OCI-LY7 (cell line): Measurements from ENCODE around the gene APOBEC4. TPM values are rescaled to one million over a fixed set of nuclear protein-coding genes. Genes with fewer than 3 reads are reported as not detected.
A peak's percentile ranks its signal among the peaks of the same experiment; 100 is the strongest.
"Not testable (repeated sequence)": the region's sequence is repeated elsewhere in the genome, so short reads cannot be mapped to it uniquely, and the experiment has no call there.

Experiments
- BruUV-seq: library from RNA; stranded (reverse); fragments of 400-500 nt; replicated peaks from 2 replicates; lab custom pipeline; 2021; lab: Mats Ljungman, UMichigan
- CTCF ChIA-PET: fragments of 300-600 bp; sonication (Branson Sonifier 250); formaldehyde crosslinking; loops from one replicate; lab custom pipeline; 2022; ENCODE audit warnings: antibody characterized with exemption; ENCODE audit not compliant: unreplicated experiment; lab: Charles Lee
- POLR2A ChIA-PET: fragments of 300-600 bp; sonication (Branson Sonifier 250); formaldehyde crosslinking; loops from one replicate; lab custom pipeline; 2022; ENCODE audit warnings: antibody characterized with exemption; lab: Charles Lee
- DNase-seq: peaks from one replicate; pipeline ENCODE4 v3.0.0-alpha.2; 2015; ENCODE audit warnings: low spot score
- H2AFZ ChIP-seq: fragments of 200-600 bp; sonication (generic), shearing (Covaris generic); 2 replicates; pipeline ENCODE4 v1.6.1; 2014; ENCODE audit warnings: mild to moderate bottlenecking, antibody characterized with exemption, low read length, moderate library complexity
- H3K27ac ChIP-seq: fragments of 200-600 bp; sonication (generic); 2 replicates; pipeline ENCODE4 v1.5.1; 2014; ENCODE audit warnings: mixed run types, low read depth, mild to moderate bottlenecking, moderate library complexity, low read length, inconsistent platforms; ENCODE audit not compliant: poor library complexity, severe bottlenecking
- H3K36me3 ChIP-seq: fragments of 200-600 bp; sonication (generic); 2 replicates; pipeline ENCODE4 v1.6.1; 2014; ENCODE audit warnings: mild to moderate bottlenecking, antibody characterized with exemption, low read length, moderate library complexity, mixed read lengths; ENCODE audit not compliant: insufficient read depth
- H3K4me1 ChIP-seq: fragments of 200-600 bp; sonication (generic); 2 replicates; pipeline ENCODE4 v1.5.1; 2014; ENCODE audit warnings: mild to moderate bottlenecking, low read length; ENCODE audit not compliant: insufficient read depth, poor library complexity, severe bottlenecking
- H3K4me2 ChIP-seq: fragments of 200-600 bp; sonication (generic); 2 replicates; pipeline ENCODE4 v1.6.1; 2014; ENCODE audit warnings: mild to moderate bottlenecking, low read length
- H3K4me3 ChIP-seq: fragments of 200-600 bp; sonication (generic); 2 replicates; pipeline ENCODE4 v1.5.1; 2014; ENCODE audit warnings: mild to moderate bottlenecking, low read depth, low read length; ENCODE audit not compliant: poor library complexity, severe bottlenecking
- H3K79me2 ChIP-seq: fragments of 200-600 bp; sonication (generic); 2 replicates; pipeline ENCODE4 v1.6.1; 2016; ENCODE audit warnings: low read depth, mild to moderate bottlenecking, low read length, moderate library complexity, mixed read lengths; ENCODE audit not compliant: insufficient read depth
- H3K9me2 ChIP-seq: fragments of 200-600 bp; sonication (generic); 2 replicates; pipeline ENCODE4 v1.6.1; 2016; ENCODE audit warnings: mild to moderate bottlenecking, low read length, mixed read lengths; ENCODE audit not compliant: insufficient read depth
- H3K9me3 ChIP-seq: fragments of 200-600 bp; sonication (generic); 2 replicates; pipeline ENCODE4 v1.6.1; 2014; ENCODE audit warnings: mild to moderate bottlenecking, mixed run types, low read length, mixed read lengths
- H4K20me1 ChIP-seq: fragments of 200-600 bp; sonication (generic); 2 replicates; pipeline ENCODE4 v1.6.1; 2014; ENCODE audit warnings: mild to moderate bottlenecking, antibody characterized with exemption, low read length, moderate library complexity, mixed read lengths; ENCODE audit not compliant: insufficient read depth
- CTCF ChIP-seq: fragments of 200-600 bp; sonication (generic); conservative IDR thresholded peaks from 2 replicates; pipeline ENCODE4 v1.5.1; 2014; ENCODE audit warnings: mild to moderate bottlenecking, antibody characterized with exemption, low read length, moderate library complexity, mixed read lengths
- EZH2phosphoT487 ChIP-seq: fragments of 200-600 bp; sonication (generic); IDR thresholded peaks from 2 replicates; pipeline ENCODE4 v1.6.1; 2018; ENCODE audit warnings: low read depth, borderline replicate concordance, mild to moderate bottlenecking, mixed run types, antibody characterized with exemption, low read length, moderate library complexity, mixed read lengths
- intact Hi-C: fragments of 100-400 bp; cut with micrococcal nuclease; formaldehyde crosslinking; loops from one replicate; pipeline ENCODE4 v1.10.0; 2022; ENCODE audit not compliant: unreplicated experiment
- total RNA-seq, 2 experiments: library from RNA; depleted of rRNA in 1 of 2; stranded (reverse); fragments of >200 nt in 1 of 2; shearing (Covaris generic) in 1 of 2; gene quantifications; 2 replicates each; pipeline ENCODE4 v1.2.3, GENCODE V29; 2014 to 2022

APOBEC4 gene
- total RNA-seq, 2 experiments from 2014 or later = not detected

DNA sequence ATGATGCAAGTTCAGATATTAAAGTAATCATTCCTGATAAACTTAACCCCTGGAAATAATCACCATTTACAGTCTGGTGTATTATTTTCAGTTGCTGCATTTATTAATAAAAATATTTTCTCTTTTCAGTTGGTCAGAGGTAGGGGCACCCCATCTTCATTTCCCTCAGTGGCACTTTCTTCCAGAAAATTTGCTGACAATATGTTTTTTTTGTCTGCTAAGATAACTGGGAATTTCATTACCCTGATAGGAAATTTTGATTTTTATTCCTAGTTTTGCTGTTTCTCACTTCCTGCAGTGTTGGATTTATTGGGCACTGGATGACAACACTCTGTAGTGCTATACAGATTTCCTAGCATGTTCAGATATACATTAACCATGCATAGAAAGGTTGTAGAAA, 33.1 kb upstream of the APOBEC4 start:
- Histone ChIP-seq H4K20me1 (no peaks in the 10 kb centered on the region), H3K4me2 (no peak overlapping the region), H3K4me1 (no peaks in the 10 kb centered on the region), H3K9me2 (no peaks in the 10 kb centered on the region), H2AFZ (no peak overlapping the region), H3K4me3 (no peak overlapping the region), H3K9me3 (no peaks in the 10 kb centered on the region), H3K36me3 (no peaks in the 10 kb centered on the region), H3K27ac (no peak overlapping the region), H3K79me2 (no peaks in the 10 kb centered on the region)
- ChIA-PET CTCF (no interaction called here), POLR2A (interaction anchor here (0.7 kb wide), 1 partner anchor 260 kb away, joined by 4 read pairs; no protein-coding TSS in a partner anchor)
- intact Hi-C loops = no loop called here
- TF ChIP-seq EZH2phosphoT487 (no peak), CTCF (no peak)
- no peak for DNase-seq
- BruUV-seq = no TSS peak

DNA sequence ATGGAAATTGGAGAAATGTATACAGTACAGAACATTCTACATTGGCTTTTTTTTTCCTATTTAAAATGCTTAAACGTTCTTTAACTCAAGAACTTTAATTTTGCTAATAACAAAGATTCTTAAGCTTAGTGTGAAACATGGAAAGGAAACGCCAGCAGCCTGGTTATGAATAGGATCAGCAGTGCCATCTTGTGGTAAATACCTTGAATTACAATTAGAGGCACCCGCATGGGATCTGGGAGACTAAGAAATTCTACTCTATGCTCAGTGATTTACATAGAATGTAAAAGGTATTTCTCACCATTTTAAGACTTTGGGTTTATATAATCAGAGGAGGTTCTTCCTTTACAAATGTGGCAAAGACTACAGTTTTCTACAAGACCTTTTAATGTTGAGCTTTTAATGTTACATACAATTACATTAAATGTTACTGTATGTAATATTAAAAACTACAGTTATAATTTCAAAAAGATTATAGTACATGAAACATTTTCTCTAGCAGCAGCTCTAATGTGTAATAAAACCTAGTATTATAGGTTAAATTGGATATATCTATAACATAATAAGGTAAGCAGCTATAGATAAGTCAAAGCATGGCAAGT, 32.1 kb upstream of the APOBEC4 start:
- no peak overlapping the region for H2AFZ ChIP-seq
- no peaks in the 10 kb centered on the region for H3K9me2 ChIP-seq
- H4K20me1 ChIP-seq = no peaks in the 10 kb centered on the region
- H3K4me3 ChIP-seq = no peak overlapping the region
- no peaks in the 10 kb centered on the region for H3K9me3 ChIP-seq
- TF ChIP-seq CTCF = peak; percentile 96
- no peak for TF ChIP-seq EZH2phosphoT487
- no peak overlapping the region for H3K4me2 ChIP-seq
- CTCF ChIA-PET = interaction anchor here (0.6 to 1.5 kb wide), 4 partner anchors 30 to 403 kb away, joined by 3 to 9 read pairs (median 4); partner anchors contain the start of gene APOBEC4
- DNase-seq = peak; percentile 69
- H3K27ac ChIP-seq = no peak overlapping the region
- BruUV-seq = no TSS peak
- H3K4me1 ChIP-seq = no peaks in the 10 kb centered on the region
- POLR2A ChIA-PET = interaction anchor here (0.7 to 1.3 kb wide), 5 partner anchors 10 to 253 kb away, joined by 3 to 4 read pairs (median 3); no protein-coding TSS in a partner anchor
- no peaks in the 10 kb centered on the region for H3K36me3 ChIP-seq
- intact Hi-C loops = loop anchor here (1.0 kb wide), 3 partner anchors 30 to 404 kb away; no protein-coding TSS in a partner anchor
- no peaks in the 10 kb centered on the region for H3K79me2 ChIP-seq

DNA sequence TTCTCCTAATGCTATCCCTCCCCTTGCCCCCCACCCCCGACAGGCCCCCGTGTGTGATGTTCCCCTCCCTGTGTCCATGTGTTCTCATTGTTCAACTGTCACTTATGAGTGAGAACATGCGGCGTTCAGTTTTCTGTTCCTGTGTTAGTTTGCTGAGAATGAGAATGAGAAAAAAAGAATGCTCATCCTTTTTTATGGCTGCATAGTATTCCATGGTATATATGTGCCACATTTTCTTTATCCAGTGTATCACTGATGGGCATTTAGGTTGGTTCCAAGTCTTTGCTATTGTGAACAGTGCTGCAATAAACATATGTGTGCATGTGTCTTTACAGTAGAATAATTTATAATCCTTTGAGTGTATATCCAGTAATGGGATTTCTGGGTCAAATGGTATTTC, 26.2 kb upstream of the APOBEC4 start:
- BruUV-seq, CTCF ChIA-PET, H3K27ac ChIP-seq, H3K9me2 ChIP-seq, H3K4me3 ChIP-seq, DNase-seq, H3K79me2 ChIP-seq, intact Hi-C loops, POLR2A ChIA-PET, H4K20me1 ChIP-seq, H3K4me2 ChIP-seq, H3K9me3 ChIP-seq, H3K36me3 ChIP-seq, H3K4me1 ChIP-seq, H2AFZ ChIP-seq: not testable (repeated sequence)
